ENCODE data around the gene ZNF185. TPM values are rescaled to one million over a fixed set of nuclear protein-coding genes. Genes with fewer than 3 reads are reported as not detected.

The ZNF185 gene
- total and polyA plus RNA-seq, 4 experiments from 2014 or later: 2.0 to 2.9 (median 2.4) TPM

DNA sequence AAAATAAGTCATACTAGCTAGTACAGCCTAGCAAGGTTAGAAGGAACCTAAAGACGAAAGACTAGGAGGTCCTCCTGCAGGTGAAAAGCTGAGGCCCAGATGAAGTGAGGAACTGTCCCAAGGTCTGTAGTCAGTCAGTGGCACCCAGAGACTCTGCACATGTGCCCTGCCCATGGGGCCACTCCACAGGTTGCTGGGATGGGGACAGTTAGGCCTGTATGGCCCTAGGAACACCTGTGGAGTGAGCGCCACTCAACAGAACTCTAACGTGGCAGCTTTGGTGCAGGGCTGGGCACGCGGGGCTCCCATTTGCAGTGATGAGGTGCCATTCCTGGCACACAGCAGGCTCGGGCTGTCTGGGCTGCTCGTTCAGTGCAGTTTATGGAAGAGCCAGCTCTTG is 14.8 kb downstream of the ZNF185 start:
- Mint-ChIP-seq H3K4me3 (no peak overlapping the region), H3K27me3 (no peaks in the 10 kb centered on the region), H3K9me3 (no peaks in the 10 kb centered on the region), H3K36me3 (no peaks in the 10 kb centered on the region), H3K4me1 (no peaks in the 10 kb centered on the region), H3K27ac (no peak overlapping the region)
- H3K27ac ChIP-seq (ENCODE audit: low read depth, low read length): no peak overlapping the region
- intact Hi-C loops (cut with micrococcal nuclease): no loop called here
- ChIA-PET CTCF (ENCODE audit: partially characterized antibody) (no interaction called here), POLR2A (ENCODE audit: partially characterized antibody) (no interaction called here)
- H3K4me1 ChIP-seq (ENCODE audit: insufficient read depth, low read length): no peaks in the 10 kb centered on the region
- H3K36me3 ChIP-seq (ENCODE audit: insufficient read depth, low read length): no peaks in the 10 kb centered on the region
- H3K9me3 ChIP-seq (ENCODE audit: control insufficient read depth in 1 of 2, low read length in 2 of 2): no peaks in the 10 kb centered on the region
- no peak overlapping the region for H3K4me3 ChIP-seq (ENCODE audit: low read length in 2 of 2)
- no peak for DNase-seq
- no peaks in the 10 kb centered on the region for H3K27me3 ChIP-seq (ENCODE audit: insufficient read depth, low read length)

DNA sequence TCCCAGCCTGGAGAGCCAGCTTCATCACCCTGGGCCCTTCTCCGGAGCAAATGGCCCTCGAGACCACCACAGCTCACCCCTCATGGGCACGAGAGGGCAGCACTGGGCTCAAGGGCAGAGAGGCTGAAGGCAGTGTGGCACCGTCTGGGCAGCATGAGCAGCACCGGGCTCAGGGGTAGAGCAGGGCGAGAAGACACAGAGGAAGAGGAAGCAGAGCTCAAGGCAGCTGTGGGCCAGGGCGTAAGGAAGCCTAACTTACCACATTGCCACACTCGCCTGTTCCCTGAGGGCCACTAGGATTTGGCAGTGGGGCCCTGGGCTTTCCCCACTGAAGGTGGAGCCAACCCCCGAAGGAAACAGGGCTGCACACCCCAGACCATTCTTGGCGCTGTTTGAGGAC is 15.5 kb downstream of the ZNF185 start:
- no peaks in the 10 kb centered on the region for H3K36me3 Mint-ChIP-seq
- CTCF ChIA-PET (ENCODE audit: partially characterized antibody): no interaction called here
- Histone ChIP-seq H3K9me3 (ENCODE audit: control insufficient read depth in 1 of 2, low read length in 2 of 2) (no peaks in the 10 kb centered on the region), H3K36me3 (ENCODE audit: insufficient read depth, low read length) (no peaks in the 10 kb centered on the region), H3K27me3 (ENCODE audit: insufficient read depth, low read length) (no peaks in the 10 kb centered on the region), H3K4me1 (ENCODE audit: insufficient read depth, low read length) (no peaks in the 10 kb centered on the region), H3K27ac (ENCODE audit: low read depth, low read length) (no peak overlapping the region), H3K4me3 (ENCODE audit: low read length in 2 of 2) (no peak overlapping the region)
- H3K27ac Mint-ChIP-seq: no peak overlapping the region
- H3K4me1 Mint-ChIP-seq: no peaks in the 10 kb centered on the region
- POLR2A ChIA-PET (ENCODE audit: partially characterized antibody): no interaction called here
- no peaks in the 10 kb centered on the region for H3K27me3 Mint-ChIP-seq
- DNase-seq: no peak
- intact Hi-C loops (cut with micrococcal nuclease): no loop called here
- H3K4me3 Mint-ChIP-seq: no peak overlapping the region
- H3K9me3 Mint-ChIP-seq: no peaks in the 10 kb centered on the region

DNA sequence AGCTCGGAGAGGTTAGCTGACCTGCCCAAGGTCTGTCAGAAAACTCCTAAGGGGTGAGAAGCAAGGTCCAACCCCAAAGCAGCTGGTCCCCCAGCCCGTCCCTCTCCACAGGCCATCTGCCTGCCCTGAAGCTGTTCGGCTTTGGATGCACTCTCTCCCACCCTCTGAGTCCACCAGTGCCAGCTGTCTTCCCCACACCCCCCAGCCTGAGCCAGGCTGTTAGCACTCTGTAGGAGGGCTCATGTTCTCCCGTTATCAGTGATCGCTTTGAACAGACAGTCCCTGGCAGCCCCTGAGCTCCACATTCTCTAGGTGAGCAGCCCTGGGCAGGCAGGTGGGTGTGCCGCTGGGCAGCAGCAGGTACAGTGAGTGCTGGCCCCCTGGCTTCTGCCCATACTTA is 16.0 kb downstream of the ZNF185 start:
- CTCF ChIA-PET (ENCODE audit: partially characterized antibody): interaction anchor here (1.5 kb wide), 1 partner anchor 12 kb away, joined by 4 read pairs; no protein-coding TSS in a partner anchor
- no peak for DNase-seq
- no peak overlapping the region for H3K27ac Mint-ChIP-seq
- Histone ChIP-seq H3K9me3 (ENCODE audit: control insufficient read depth in 1 of 2, low read length in 2 of 2) (no peaks in the 10 kb centered on the region), H3K4me1 (ENCODE audit: insufficient read depth, low read length) (no peaks in the 10 kb centered on the region), H3K4me3 (ENCODE audit: low read length in 2 of 2) (no peak overlapping the region), H3K27me3 (ENCODE audit: insufficient read depth, low read length) (no peaks in the 10 kb centered on the region), H3K36me3 (ENCODE audit: insufficient read depth, low read length) (no peaks in the 10 kb centered on the region), H3K27ac (ENCODE audit: low read depth, low read length) (no peak overlapping the region)
- no peaks in the 10 kb centered on the region for H3K9me3 Mint-ChIP-seq
- H3K4me1 Mint-ChIP-seq: no peaks in the 10 kb centered on the region
- POLR2A ChIA-PET (ENCODE audit: partially characterized antibody): no interaction called here
- H3K4me3 Mint-ChIP-seq: no peak overlapping the region
- no peaks in the 10 kb centered on the region for H3K36me3 Mint-ChIP-seq
- no peaks in the 10 kb centered on the region for H3K27me3 Mint-ChIP-seq
- intact Hi-C loops (cut with micrococcal nuclease): no loop called here

DNA sequence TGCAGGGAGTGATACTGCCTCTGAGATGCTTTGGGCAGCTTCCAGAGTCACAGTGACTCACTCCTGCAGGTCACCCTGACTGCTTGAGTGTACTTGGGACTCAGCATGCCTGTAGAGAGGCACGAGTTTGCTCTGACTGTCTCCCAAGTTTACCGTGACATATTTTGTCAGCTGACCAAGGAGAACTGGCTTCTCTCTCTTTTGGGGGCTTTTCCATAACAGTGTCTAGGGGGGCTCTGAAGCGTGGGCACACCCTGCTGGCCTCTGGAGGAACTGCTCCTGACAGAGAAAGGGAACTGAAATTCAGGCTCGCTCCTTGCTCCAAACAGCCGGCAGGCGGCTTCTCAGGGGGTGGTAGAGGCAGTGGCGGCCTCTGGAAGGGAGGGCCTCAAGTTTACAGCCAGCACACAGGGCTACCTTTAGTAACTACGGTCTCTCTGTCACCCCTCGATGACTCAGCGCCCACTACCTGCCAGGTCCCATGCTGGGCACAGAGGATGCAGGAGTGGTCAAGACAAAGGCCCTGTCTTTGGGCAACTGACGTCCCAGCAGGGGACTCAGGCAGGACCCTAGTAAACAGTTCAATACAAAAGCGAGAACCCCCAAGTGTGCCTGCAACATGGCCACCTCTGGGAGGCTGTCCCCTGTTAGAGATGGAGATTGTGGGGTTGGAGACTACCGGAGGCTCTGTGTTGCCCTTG is 17.8 kb downstream of the ZNF185 start:
- Histone ChIP-seq H3K27me3 (ENCODE audit: insufficient read depth, low read length) (no peaks in the 10 kb centered on the region), H3K27ac (ENCODE audit: low read depth, low read length) (no peak overlapping the region), H3K4me3 (ENCODE audit: low read length in 2 of 2) (no peak overlapping the region), H3K4me1 (ENCODE audit: insufficient read depth, low read length) (no peaks in the 10 kb centered on the region), H3K36me3 (ENCODE audit: insufficient read depth, low read length) (no peaks in the 10 kb centered on the region), H3K9me3 (ENCODE audit: control insufficient read depth in 1 of 2, low read length in 2 of 2) (no peaks in the 10 kb centered on the region)
- H3K36me3 Mint-ChIP-seq: no peaks in the 10 kb centered on the region
- POLR2A ChIA-PET (ENCODE audit: partially characterized antibody): no interaction called here
- intact Hi-C loops (cut with micrococcal nuclease): no loop called here
- DNase-seq: no peak
- no peaks in the 10 kb centered on the region for H3K27me3 Mint-ChIP-seq
- no peak overlapping the region for H3K4me3 Mint-ChIP-seq
- no peaks in the 10 kb centered on the region for H3K9me3 Mint-ChIP-seq
- no peaks in the 10 kb centered on the region for H3K4me1 Mint-ChIP-seq
- H3K27ac Mint-ChIP-seq: no peak overlapping the region
- CTCF ChIA-PET (ENCODE audit: partially characterized antibody): no interaction called here

GRCh38 chrX:152917656-152918579 is 20.1 kb downstream of the ZNF185 start:
- no peaks in the 10 kb centered on the region for H3K27me3 ChIP-seq (ENCODE audit: insufficient read depth, low read length)
- H3K9me3 ChIP-seq (ENCODE audit: control insufficient read depth in 1 of 2, low read length in 2 of 2): no peaks in the 10 kb centered on the region
- H3K4me1 ChIP-seq (ENCODE audit: insufficient read depth, low read length): no peaks in the 10 kb centered on the region
- no peak for DNase-seq
- H3K36me3 ChIP-seq (ENCODE audit: insufficient read depth, low read length): no peaks in the 10 kb centered on the region
- no peak overlapping the region for H3K27ac ChIP-seq (ENCODE audit: low read depth, low read length)
- ChIA-PET POLR2A (ENCODE audit: partially characterized antibody) (no interaction called here), CTCF (ENCODE audit: partially characterized antibody) (interaction anchor here (1.3 kb wide), 1 partner anchor 10 kb away, joined by 3 read pairs; no protein-coding TSS in a partner anchor)
- Mint-ChIP-seq H3K27ac (no peak overlapping the region), H3K4me3 (no peak overlapping the region), H3K9me3 (no peaks in the 10 kb centered on the region), H3K27me3 (no peaks in the 10 kb centered on the region), H3K36me3 (no peaks in the 10 kb centered on the region), H3K4me1 (peaks cover 0 to 3% (median 0%) of the 10 kb centered on the region in 4 donors)
- H3K4me3 ChIP-seq (ENCODE audit: low read length in 2 of 2): no peak overlapping the region
- intact Hi-C loops (cut with micrococcal nuclease): no loop called here

DNA sequence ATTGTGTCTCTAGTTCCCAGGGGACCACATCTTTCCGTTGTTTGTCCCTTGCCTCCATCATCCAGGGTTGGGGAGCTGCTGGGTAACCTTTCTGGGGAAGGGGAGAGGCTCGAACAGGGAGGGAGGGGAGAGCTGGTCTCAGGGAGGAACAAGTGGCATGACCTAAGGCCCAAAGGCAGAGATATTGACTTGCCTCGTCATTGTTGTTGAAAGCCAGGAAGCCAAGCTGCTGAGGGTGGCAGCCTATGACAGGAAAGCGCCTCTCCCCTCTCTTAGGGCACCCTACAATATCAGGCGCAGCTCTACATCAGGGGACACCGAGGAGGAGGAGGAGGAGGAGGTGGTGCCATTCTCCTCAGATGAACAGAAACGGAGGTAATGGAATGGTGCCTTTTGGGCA is 20.8 kb downstream of the ZNF185 start:
- Mint-ChIP-seq H3K4me1 (peaks cover 0 to 3% (median 0%) of the 10 kb centered on the region in 4 donors), H3K9me3 (no peaks in the 10 kb centered on the region), H3K27ac (no peak overlapping the region), H3K4me3 (no peak overlapping the region), H3K36me3 (no peaks in the 10 kb centered on the region), H3K27me3 (no peaks in the 10 kb centered on the region)
- Histone ChIP-seq H3K27ac (ENCODE audit: low read depth, low read length) (no peak overlapping the region), H3K27me3 (ENCODE audit: insufficient read depth, low read length) (no peaks in the 10 kb centered on the region), H3K4me1 (ENCODE audit: insufficient read depth, low read length) (no peaks in the 10 kb centered on the region), H3K36me3 (ENCODE audit: insufficient read depth, low read length) (no peaks in the 10 kb centered on the region), H3K9me3 (ENCODE audit: control insufficient read depth in 1 of 2, low read length in 2 of 2) (no peaks in the 10 kb centered on the region), H3K4me3 (ENCODE audit: low read length in 2 of 2) (no peak overlapping the region)
- POLR2A ChIA-PET (ENCODE audit: partially characterized antibody): no interaction called here
- intact Hi-C loops (cut with micrococcal nuclease): no loop called here
- DNase-seq: no peak
- CTCF ChIA-PET (ENCODE audit: partially characterized antibody): interaction anchor here (1.3 kb wide), 1 partner anchor 11 kb away, joined by 3 read pairs; no protein-coding TSS in a partner anchor

- ChIA-PET POLR2A (ENCODE audit: partially characterized antibody) (no interaction called here), CTCF (ENCODE audit: partially characterized antibody) (no interaction called here)
- Histone ChIP-seq H3K4me1 (ENCODE audit: insufficient read depth, low read length) (no peaks in the 10 kb centered on the region), H3K4me3 (ENCODE audit: low read length in 2 of 2) (no peak overlapping the region), H3K36me3 (ENCODE audit: insufficient read depth, low read length) (no peaks in the 10 kb centered on the region), H3K27me3 (ENCODE audit: insufficient read depth, low read length) (no peaks in the 10 kb centered on the region), H3K9me3 (ENCODE audit: control insufficient read depth in 1 of 2, low read length in 2 of 2) (no peaks in the 10 kb centered on the region), H3K27ac (ENCODE audit: low read depth, low read length) (no peak overlapping the region)
- Mint-ChIP-seq H3K4me1 (peaks cover 0 to 6% (median 2%) of the 10 kb centered on the region in 4 donors), H3K9me3 (no peaks in the 10 kb centered on the region), H3K27me3 (no peaks in the 10 kb centered on the region), H3K36me3 (no peaks in the 10 kb centered on the region), H3K4me3 (no peak overlapping the region), H3K27ac (no peak overlapping the region)
- no peak for DNase-seq
- intact Hi-C loops (cut with micrococcal nuclease): no loop called here
These were observed 25.7 kb downstream of the ZNF185 start for GRCh38 chrX:152923599-152923998.

All from CD4-positive, alpha-beta memory T cell (primary cell).